ENCODE measurements around the gene NUFIP1.
"Not testable (repeated sequence)": the region's sequence is repeated elsewhere in the genome, so short reads cannot be mapped to it uniquely, and the experiment has no call there.

The NUFIP1 gene

DNA sequence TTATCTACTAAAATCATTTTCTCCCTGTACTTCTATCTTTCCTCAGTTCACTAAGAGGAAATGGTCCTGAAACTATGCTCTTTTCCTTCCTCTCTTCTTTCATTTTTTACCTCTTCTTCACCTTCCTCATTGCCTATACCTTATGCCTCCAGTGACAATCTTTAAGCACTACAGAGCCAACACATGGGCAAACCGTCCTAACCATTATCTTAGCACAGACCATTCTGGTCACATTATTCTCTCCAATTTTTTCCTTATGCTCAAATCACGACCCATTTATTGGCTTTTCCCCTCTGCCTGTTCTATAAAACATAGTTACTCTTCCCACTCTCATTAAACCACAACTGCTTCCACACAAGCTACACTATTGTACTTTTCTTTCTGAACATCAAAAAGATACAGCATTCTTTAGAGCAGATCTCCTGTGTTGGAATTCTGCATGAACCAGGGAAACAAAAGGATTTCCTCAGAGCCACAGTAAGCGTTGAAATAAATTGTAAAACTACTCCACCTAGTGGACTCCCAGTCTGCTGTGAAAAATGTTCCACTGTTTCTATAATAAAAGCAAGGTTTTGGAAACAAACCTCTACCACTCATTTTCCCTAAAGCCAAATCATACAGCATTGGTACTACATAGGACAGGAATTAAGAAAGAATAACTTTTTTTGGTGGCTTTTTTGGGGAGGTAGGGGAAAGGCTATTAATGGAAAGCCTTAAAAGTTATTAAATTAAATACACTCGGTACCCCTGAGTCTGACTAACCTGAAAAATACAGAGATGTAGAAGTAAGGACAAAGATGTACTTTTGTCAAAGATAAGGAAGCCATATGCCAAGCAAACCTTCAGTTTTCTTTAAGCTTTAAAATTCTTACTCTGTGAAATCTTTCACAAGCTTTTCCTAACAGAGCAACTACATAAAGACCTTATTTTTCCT lies 19.5 kb downstream of the NUFIP1 start:
- peak; percentile 8 for DNase-seq

DNA sequence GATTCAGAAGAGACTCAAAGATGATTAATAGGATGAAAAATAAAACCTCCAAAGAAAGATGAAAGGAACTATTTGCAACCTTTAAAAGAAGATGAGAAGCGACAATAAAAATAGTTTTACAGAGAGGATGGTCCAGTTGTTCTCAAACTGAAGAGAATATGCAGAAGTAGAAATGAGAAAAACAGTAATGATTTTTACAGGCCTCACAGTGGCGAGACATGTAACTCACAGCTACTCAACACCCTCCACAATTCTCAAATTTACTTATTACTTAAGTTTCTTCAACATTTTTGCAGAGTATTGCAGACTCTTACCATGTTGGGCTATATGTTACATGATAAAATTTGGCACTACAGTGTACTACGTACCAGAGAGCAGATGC lies 20.8 kb downstream of the NUFIP1 start:
- no peak for DNase-seq

DNA sequence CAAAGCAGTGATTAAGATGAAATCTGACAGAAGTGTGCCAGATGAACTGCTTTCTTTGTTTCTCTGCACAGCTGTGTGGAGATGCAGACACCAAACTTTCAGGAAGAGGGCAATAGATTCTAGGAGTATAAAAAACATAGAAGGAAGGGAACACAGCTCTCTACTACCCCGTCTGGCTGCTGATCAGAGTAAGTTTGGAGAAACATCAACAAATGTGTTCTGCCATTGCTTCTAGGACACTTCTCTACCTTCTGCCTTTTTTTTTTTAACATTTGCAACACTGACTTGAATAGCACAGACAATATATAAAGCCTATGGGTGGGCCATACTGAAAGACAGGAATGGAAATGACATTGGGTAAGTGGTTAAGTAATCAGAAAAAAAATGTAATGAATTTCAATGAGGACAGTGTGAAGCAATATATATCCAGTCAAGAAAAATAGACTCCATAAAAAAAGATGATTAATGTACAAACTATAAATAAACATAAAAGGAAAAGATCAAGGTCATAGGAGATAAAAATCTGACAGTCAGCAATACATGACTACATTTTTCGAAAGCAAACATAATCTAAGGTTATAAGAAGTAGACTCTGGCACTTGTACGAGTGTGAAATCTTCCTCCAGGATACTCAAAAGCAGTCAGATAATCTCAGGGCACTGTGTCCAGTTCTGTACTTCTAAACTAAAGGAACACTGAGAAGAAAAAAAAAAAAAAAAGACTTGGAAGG lies 21.4 kb downstream of the NUFIP1 start:
- DNase-seq: no peak

DNA sequence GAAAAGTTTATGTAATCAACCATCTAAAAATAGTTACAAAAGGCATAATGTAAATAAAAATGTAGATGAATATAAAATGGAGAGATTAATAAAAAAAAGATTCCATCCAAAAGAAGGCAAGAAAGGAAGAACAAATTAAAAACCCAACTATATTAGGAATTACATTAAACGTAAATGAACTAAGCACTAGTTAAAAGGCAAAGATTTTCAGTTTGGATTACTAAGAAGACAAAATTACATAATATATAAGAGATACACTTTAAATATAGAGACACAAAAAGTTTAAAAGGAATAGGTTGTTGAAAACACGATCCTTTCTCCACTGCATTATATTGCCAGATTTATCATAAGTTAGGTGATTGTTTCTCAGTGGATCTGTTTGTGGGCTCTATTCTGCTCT lies 27.3 kb downstream of the NUFIP1 start:
- DNase-seq: no peak

DNA sequence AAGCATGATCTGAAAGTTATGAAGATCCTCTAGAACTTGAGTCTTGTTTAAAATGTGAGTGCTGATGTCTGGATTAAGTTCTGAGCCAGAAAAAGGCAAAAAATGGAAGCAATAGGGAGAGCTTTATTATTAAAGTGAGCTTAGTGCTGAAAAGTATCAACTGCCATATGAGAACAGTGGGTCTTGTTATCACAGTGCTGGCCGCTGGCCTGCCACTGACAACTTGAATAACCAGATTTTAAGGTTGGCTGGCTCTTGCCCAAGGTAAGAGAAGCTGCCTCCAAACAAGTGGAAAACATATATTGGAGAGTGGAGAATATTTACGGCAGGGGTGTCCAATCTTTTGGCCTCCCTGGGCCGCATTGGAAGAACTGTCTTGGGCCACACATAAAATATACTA lies 33.9 kb downstream of the NUFIP1 start:
- DNase-seq: no peak

DNA sequence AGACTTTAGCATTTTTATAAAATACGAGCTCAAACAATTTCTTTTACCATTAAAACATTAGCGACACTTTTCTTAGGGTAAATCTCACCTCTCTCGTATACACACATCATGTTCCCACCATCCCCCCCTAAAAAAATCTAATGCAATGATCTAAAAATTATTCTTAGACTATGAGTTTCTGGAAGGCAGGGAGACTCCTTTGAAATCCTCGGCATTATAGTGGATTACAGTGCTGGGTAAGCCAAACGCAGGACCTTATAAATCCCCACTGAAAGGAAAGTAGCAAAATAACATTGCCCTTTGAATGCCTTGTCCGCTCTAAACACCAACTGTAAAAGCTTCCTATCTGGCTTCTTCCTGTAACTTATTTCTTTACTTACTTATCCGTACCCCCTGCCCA lies 35.0 kb downstream of the NUFIP1 start:
- no peak for DNase-seq

DNA sequence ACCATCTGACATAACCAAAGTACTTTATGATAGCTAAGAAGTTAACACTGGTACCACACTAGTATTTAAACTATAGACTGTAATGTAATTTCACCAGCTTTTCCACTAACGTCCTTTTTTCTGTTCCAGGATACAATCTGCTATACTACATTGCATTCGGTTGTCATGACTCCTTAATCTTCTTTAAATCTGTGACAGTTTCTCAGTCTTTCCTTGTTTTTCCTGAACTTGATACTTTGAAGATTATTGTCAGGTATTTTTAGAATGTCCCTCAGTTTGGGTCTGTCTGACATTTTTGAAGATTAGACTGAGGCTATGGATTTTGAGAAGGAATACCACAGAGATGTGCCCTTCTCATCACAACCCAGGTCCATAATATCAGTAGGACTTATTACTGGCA lies 36.6 kb downstream of the NUFIP1 start:
- no peak for DNase-seq

DNA sequence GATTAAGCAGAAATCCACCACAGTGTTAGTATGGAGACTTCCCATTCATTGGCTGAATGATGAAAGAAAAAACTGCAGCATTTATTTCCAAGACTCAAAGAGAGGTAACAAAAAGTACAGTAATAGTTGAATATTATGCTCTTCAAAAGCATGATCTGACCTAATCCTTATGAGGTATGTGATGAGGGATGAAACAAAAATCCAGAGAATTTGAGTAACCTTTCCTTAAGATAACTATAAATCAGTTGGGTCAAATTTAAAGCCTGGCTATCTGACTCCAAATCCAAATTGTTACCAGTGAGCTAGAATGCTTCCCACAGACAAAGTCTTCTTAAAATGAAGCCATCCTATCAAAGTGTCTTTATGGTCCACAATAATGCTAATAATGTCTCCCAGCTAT lies 38.1 kb downstream of the NUFIP1 start:
- DNase-seq: no peak

DNA sequence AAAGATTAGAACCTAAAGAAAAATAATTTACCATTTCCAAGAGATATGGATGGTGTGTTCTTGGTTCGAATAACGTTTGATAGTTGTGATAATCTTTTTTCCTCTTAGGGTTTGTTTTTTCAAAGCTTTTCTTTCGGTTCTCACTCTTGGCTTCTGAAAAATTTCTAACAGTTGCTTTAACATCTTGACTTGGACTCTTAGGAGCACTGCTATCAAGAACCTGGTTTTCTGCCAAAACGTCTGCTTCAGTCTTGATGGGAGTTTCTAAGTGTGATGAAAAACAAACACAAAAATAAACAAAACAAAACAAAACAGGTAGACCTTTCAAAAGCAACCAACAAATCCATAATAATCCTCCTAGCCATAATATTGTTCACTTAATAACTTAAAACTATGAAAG lies 45.9 kb downstream of the NUFIP1 start:
- not testable (repeated sequence) for DNase-seq

DNA sequence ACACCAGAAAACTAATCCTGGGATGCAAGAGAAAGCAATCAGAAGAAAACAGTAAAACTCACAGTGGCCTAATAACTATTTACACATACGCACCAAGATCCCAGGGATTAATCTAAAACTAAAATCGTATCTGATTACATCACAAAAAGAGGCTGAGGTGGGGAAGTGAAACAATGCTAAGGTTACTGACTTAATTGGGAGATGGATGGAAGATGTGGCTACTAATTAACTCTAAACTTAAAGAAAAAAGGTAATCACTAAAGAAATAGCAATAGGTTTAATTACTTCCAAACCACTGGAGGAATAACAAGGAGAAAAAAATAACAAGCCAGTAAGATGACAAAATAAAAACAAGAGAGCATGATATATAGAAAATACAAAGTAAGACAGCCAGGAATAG lies 50.4 kb downstream of the NUFIP1 start:
- DNase-seq: no peak

DNA sequence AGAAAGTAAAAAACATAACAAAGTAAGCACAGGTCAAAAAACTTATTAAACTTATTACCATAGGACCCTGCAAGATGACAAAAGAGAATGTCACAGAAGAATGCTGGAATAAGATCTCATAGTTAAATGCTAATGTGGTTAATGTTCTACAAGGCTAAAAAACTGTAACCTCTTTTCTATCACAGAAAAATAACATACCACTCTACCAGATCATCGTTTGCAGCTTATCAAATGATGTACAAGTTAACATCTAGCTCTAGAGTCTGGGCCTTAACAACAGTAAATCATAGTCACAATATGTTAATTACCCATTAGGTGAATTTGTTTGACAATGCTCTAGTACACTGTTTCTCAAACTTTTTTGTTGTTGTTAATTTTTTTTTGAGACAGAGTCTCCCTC lies 53.0 kb downstream of the NUFIP1 start:
- DNase-seq: no peak

DNA sequence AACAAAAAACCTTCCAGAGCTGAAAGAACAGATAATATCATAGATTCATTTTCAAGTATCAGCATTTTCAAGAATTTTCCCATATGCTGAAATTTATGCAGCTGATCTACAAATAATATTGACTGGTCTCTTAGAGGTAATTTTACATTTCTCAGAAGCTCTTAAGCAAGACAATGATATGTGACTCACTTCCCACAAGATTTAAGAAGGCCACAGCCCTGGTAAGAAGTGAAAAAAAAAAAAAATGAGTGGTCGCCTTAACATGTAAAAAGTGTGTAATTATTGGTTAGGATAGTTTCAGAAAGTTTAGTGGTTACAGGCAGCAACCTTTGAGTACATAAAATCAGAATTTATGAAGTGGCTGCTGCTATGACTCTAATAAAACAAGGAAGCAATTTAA lies 54.5 kb downstream of the NUFIP1 start:
- DNase-seq: no peak

DNA sequence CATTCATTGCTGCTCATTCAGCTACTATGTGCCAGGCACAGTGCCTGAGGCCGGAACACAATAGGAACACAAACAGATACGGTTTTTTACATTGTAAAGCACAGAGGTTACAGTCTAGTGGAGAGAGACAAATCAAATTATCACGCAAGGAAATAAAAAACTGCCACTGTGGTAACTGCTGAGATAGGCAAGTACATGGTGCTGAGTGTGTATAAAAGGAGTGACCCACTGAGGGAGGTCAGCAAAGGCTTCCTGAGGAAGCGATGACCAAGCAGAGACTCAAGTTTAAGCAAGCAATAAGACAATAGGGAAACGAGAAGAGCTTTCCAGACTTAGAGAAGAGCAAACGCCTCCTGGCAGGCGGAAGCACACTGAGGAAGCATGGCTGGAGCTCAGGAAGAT lies 56.4 kb downstream of the NUFIP1 start:
- no peak for DNase-seq

DNA sequence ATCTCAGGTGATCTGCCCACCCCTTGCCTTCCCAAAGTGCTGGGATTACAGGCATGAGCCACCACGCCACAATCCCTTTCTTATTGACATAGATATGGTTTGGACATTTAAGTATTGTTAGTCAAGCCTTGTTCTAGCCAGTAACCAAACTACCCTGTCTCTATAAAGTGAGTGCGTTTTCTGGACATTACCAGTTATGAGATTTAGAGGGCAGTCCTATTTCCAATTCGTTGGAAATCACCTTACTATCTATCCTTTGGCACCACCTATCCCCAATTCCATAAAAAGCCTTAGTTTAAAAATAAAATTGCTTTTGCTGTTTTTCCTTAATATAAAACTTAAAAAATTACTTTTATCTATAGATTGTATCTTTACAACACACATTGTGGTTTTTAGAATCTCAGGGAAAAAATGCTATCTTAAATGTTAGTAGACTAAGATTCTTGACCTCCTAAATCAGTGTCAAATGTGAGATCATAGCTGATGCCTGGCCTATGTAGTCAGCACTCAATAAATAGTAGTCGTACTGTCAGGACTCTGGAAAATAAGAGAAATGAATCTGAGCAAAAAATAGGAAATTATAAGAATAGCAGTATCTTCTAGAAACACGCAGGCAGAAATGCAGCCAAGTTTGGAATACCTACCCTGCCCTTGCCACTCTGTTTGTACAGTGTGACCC lies 57.0 kb downstream of the NUFIP1 start:
- DNase-seq: no peak

DNA sequence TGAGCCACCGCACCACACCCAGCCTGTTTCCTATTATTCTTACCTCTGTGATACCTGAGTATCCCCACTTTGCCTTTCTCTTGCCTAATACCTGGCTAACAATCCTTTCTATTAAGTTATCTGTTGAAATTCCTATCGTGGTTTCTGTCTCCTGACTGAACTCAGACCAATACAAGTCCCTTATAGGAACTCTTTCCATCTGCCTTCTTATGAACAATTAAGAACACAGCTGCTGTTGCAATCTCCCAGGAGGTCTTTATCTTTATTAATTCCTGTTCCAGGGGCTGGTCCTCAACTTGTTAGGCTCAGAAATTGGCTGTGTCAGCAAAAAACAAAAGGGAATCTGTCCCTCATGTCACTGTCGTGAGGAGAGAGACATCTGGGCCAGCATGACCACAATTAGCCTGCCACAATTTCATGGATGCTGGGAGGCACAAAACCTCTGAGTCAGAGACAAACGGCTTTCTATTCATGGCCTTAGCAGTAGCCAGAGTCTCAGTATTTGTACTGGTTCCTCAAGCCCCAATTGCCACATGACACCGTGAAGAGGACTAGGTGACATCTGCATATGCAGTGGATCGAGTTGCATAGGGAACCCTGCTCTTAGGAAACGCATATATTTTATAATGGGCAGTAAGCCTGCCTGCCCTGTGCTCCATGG lies 58.2 kb downstream of the NUFIP1 start:
- no peak for DNase-seq

DNA sequence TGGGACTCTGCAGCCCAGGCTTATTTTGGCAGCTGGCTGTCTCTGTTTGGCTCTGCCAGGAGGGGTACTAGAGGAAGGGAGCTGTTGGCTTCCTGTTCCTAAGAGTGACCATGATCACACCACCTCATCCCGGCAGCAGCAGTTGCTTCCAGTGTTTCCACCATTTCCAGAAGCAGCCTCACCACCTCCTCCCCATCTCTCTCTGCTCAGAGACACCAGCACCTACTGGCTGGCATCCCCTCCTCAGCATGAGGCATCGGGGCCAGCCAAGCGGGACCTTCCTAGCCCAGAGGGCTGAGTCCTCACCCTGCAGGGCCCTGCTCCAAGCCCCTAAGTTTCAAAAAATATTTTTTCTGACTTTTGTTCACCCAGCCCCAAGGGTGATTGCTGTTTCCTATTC lies 59.0 kb downstream of the NUFIP1 start:
- DNase-seq: no peak

DNA sequence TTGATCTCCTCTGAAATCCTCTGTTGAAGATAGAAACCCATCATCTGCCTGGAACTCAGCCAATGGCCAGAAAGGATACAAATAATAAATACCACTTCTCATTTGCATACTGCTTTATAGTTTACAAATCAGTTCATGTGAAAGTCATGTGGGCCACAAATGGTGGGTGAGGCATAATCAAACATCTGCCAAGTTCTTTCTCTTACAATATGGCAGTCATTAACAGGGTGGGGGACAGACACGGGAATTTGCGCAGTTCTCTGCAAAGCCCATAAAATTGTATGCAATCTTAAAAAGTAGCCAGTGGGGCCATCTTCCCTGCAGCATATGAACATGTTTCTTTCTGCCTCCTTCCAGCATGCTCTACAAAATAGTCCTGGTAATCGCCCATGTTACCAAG lies 59.6 kb downstream of the NUFIP1 start:
- no peak for DNase-seq

DNA sequence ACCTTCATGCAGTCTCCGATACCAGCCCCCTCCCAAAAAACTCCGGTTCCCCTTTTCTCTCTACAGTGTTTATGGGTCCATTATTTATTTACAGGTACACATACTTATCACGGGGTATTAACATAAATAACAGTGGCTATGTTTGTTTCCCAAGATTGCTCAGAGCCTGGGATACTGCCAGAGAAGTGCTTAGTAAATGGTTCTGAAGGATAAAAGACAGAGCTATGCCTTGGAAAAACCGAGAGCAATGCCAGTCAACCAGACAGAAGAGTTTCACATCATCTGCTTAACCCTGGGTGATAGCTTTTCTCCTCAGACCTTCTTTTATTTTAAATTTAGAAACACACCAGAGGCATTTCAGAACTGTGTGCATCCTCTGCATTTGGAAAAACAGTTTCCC lies 61.3 kb downstream of the NUFIP1 start:
- DNase-seq: no peak

DNA sequence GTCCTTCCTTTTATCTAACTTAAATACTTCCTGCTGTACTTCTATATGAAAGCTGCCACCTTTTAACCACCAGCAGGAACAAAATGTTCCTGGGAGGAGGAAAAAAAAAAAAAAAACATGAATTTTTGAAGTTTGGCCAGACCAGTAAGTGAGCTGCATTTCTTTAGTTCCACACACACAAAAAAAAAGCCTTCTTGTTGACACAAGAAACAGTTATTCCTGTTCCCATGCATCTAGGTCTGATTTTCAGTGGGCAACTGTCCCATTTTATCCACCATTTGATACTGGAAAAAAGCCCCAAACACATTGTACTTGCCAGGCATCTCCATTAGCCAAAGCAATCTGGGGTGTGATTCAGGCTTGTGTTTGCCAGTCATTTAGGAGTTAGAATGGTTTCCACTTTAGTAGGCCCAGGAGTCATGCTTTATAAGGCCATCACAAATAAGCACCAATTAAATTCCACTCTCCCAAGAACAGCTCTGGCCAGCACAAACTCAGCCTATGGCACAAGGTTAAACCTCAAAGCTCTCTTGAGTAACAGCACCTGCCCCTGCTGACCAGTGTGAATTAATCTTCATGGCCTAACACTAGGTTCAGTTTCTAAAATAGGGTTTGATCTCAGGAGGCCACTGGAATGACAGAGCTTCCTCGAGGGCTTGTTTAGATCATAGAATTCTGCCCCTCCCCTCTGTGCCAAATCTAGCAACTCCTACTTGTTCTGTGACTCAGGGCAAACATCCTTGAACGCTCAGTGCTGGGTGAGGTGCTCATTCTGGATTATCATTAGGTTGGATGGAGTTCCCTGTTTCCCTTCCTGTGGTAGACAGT lies 67.1 kb downstream of the NUFIP1 start:
- DNase-seq: peak; percentile 79

DNA sequence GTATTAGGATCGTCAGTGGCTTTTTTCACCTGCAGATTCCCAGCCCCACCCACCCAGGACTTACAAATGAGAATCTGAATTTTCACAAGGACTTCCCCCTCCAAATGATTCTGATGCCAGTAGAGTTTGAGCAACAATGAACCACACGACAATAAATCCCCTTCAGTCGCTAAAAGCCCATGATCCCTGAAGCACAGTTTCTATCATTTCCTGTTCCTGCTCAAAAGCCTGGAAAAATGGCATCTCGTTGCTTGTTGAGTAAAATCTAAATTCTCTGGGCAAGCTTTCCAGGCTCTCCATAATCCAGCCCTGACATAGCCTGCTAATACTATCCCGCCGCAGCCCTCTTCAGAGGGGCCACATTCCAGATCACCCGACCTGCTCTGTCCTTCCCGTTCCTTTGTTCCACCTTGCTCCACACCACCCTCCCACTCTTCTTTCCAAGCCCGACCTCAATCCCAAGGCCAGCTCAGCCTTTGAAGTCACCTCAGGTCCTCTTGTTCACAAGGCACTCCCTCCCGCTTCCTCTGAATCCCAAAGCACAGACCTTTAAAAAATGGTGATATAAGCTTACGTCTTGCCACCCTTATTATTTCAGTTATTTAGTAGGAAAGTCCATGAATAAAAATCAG lies 67.9 kb downstream of the NUFIP1 start:
- DNase-seq: no peak

DNA sequence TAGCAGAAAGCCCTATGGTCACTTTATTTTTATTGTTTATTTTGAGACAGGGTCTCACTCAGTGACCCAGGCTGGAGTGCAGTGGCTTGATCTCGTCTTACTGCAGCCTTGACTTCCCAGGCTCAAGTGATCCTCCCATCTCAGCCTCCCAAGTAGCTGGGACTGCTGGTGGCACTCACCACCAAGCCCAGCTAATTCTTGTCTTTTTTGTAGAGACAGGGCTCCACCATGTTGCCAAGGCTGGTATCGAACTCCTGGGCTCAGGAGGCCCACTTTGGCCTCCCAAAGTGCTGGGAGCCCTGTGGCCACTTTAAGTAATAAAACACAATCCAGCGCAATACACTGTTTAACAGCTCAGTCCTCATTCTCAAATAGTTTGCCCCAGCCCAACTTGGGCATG lies 69.3 kb downstream of the NUFIP1 start:
- DNase-seq: no peak

Measured in NCI-H1092 (cell line).